ENCODE data around the gene GRAMD2A.

GRCh38 chr15:72182244-72182643 is 15.3 kb downstream of the GRAMD2A start:
- TF ChIP-seq, protein P1, sequence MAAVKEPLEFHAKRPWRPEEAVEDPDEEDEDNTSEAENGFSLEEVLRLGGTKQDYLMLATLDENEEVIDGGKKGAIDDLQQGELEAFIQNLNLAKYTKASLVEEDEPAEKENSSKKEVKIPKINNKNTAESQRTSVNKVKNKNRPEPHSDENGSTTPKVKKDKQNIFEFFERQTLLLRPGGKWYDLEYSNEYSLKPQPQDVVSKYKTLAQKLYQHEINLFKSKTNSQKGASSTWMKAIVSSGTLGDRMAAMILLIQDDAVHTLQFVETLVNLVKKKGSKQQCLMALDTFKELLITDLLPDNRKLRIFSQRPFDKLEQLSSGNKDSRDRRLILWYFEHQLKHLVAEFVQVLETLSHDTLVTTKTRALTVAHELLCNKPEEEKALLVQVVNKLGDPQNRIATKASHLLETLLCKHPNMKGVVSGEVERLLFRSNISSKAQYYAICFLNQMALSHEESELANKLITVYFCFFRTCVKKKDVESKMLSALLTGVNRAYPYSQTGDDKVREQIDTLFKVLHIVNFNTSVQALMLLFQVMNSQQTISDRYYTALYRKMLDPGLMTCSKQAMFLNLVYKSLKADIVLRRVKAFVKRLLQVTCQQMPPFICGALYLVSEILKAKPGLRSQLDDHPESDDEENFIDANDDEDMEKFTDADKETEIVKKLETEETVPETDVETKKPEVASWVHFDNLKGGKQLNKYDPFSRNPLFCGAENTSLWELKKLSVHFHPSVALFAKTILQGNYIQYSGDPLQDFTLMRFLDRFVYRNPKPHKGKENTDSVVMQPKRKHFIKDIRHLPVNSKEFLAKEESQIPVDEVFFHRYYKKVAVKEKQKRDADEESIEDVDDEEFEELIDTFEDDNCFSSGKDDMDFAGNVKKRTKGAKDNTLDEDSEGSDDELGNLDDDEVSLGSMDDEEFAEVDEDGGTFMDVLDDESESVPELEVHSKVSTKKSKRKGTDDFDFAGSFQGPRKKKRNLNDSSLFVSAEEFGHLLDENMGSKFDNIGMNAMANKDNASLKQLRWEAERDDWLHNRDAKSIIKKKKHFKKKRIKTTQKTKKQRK (IDR thresholded peaks at IDR 0.05; ENCODE audit: low read depth, low read length) = no peak
- no peak for TF ChIP-seq SIX5 (IDR thresholded peaks at IDR 0.05; ENCODE audit: low read depth, low read length, severe bottlenecking)
- TF ChIP-seq, protein P2, sequence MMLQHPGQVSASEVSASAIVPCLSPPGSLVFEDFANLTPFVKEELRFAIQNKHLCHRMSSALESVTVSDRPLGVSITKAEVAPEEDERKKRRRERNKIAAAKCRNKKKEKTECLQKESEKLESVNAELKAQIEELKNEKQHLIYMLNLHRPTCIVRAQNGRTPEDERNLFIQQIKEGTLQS (IDR thresholded peaks at IDR 0.05; ENCODE audit: borderline replicate concordance, extremely low read depth, low read depth, low read length) = no peak
- TF ChIP-seq CTCF (IDR thresholded peaks at IDR 0.05 in 2 of 3, conservative IDR thresholded peaks at IDR 0.05 in 1 of 3; ENCODE audit: control insufficient read depth in 2 of 3, extremely low read depth in 1 of 3, insufficient read depth in 1 of 3, low read depth in 3 of 3, low read length in 3 of 3) = no peak
- TF ChIP-seq YY1 (IDR thresholded peaks at IDR 0.05; ENCODE audit: low read depth, low read length) = no peak
- TF ChIP-seq CEBPB (IDR thresholded peaks at IDR 0.05; ENCODE audit: borderline replicate concordance in 1 of 2, low read depth in 2 of 2, low read length in 2 of 2) = no peak
- TF ChIP-seq, protein P3, sequence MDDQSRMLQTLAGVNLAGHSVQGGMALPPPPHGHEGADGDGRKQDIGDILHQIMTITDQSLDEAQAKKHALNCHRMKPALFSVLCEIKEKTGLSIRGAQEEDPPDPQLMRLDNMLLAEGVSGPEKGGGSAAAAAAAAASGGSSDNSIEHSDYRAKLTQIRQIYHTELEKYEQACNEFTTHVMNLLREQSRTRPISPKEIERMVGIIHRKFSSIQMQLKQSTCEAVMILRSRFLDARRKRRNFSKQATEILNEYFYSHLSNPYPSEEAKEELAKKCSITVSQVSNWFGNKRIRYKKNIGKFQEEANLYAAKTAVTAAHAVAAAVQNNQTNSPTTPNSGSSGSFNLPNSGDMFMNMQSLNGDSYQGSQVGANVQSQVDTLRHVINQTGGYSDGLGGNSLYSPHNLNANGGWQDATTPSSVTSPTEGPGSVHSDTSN (IDR thresholded peaks at IDR 0.05; ENCODE audit: insufficient replicate concordance, low read depth, low read length) = no peak
- TF ChIP-seq BHLHE40 (IDR thresholded peaks at IDR 0.05; ENCODE audit: borderline replicate concordance in 1 of 2, low read depth in 2 of 2, low read length in 1 of 2) = no peak
- no peak for TF ChIP-seq USF2 (IDR thresholded peaks at IDR 0.05; ENCODE audit: borderline replicate concordance, low read depth, low read length)
- no peak for TF ChIP-seq ZNF384 (IDR thresholded peaks at IDR 0.05; ENCODE audit: borderline replicate concordance, low read depth, low read length)
- no peak for TF ChIP-seq BRCA1 (IDR thresholded peaks at IDR 0.05; ENCODE audit: low read depth, low read length)
- no peak for TF ChIP-seq HCFC1 (IDR thresholded peaks at IDR 0.05; ENCODE audit: low read length)
- no peak for TF ChIP-seq TAF1 (IDR thresholded peaks at IDR 0.05; ENCODE audit: borderline replicate concordance, low read depth, low read length)
- no peak for TF ChIP-seq MYC (IDR thresholded peaks at IDR 0.05; ENCODE audit: insufficient read depth, insufficient read length, insufficient replicate concordance, low read length, severe bottlenecking)
